Stimulated activated memory B cell treated with anti-CD40 and anti-IgM and Interleukin-4, amounts not matched to agents 10 μg/mL and 1 μg/mL and 100 μg/mL, for 72 hours (primary cell): ENCODE data around the gene CTSC.
A peak's percentile ranks its signal among the peaks of the same experiment; 100 is the strongest.

ENCODE experiments used
- ATAC-seq: fragments of 150-1000 bp; cut with Tn5 transposase; 2 replicates; pipeline ENCODE4 v1.10.0; 2021
- H3K27ac Mint-ChIP-seq: one replicate; pipeline ENCODE4 v1.8.0; 2022; ENCODE audit warnings: mild to moderate bottlenecking, mixed read lengths
- H3K27me3 Mint-ChIP-seq: one replicate; pipeline ENCODE4 v1.8.0; 2022; ENCODE audit warnings: mixed read lengths
- H3K36me3 Mint-ChIP-seq: one replicate; pipeline ENCODE4 v1.8.0; 2022; ENCODE audit warnings: mixed read lengths
- H3K4me1 Mint-ChIP-seq: one replicate; pipeline ENCODE4 v1.8.0; 2022; ENCODE audit warnings: mixed read lengths
- H3K4me3 Mint-ChIP-seq: one replicate; pipeline ENCODE4 v1.8.0; 2022; ENCODE audit warnings: mild to moderate bottlenecking, moderate library complexity, mixed read lengths
- H3K9me3 Mint-ChIP-seq: one replicate; pipeline ENCODE4 v1.8.0; 2022; ENCODE audit warnings: mixed read lengths

CTSC gene

DNA sequence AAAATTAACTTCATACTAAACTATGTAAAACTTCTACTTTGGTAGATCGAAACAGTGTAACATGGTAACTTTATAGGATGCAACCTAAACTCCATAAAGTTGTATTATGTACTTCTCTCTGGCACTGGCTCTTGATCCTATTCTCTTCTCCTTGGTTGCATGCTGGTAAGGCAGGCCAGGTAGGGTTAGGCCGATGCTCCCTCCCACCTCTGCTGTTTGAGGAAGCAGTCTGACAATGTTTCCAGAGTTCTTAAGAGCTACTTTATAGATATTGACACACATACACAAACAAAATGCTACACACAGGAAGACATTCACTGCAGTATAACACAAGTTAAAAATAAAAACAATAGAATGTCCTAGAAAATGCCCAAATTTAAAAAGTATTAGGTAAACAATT is 22.5 kb downstream of the CTSC start:
- H3K27ac Mint-ChIP-seq = no peak overlapping the region
- peaks cover 6% of the 10 kb centered on the region for H3K4me1 Mint-ChIP-seq
- ATAC-seq = no peak
- no peak overlapping the region for H3K4me3 Mint-ChIP-seq
- H3K36me3 Mint-ChIP-seq = peaks cover 10% of the 10 kb centered on the region
- no peaks in the 10 kb centered on the region for H3K9me3 Mint-ChIP-seq
- no peaks in the 10 kb centered on the region for H3K27me3 Mint-ChIP-seq

DNA sequence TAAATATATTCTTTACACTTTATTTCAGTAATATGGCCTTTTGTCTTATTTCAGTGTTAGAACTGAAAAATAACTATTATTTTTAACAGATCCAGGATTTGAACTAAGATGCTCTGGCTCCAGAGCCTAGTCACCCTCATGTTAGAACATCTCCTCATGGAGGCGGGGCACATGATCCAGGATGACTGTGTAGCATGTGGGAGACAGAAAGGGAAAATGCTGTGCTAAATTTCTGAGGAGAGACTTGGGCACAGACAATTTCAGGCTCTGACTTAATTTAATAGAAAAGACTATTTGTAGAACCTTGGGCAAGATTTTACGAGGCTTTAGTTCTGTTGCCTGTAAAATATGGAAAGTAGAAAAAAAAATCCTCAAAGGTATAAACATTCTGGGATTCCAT is 24.1 kb downstream of the CTSC start:
- Mint-ChIP-seq H3K27ac (no peak overlapping the region), H3K9me3 (no peaks in the 10 kb centered on the region), H3K36me3 (peaks cover 18% of the 10 kb centered on the region), H3K4me1 (peaks cover 6% of the 10 kb centered on the region), H3K27me3 (no peaks in the 10 kb centered on the region), H3K4me3 (no peak overlapping the region)
- ATAC-seq = no peak

GRCh38 chr11:88312628-88313027 is 24.9 kb downstream of the CTSC start:
- peaks cover 11% of the 10 kb centered on the region for H3K4me1 Mint-ChIP-seq
- H3K27ac Mint-ChIP-seq = no peak overlapping the region
- no peak overlapping the region for H3K4me3 Mint-ChIP-seq
- H3K27me3 Mint-ChIP-seq = no peaks in the 10 kb centered on the region
- no peak for ATAC-seq
- peaks cover 26% of the 10 kb centered on the region for H3K36me3 Mint-ChIP-seq
- no peaks in the 10 kb centered on the region for H3K9me3 Mint-ChIP-seq

DNA sequence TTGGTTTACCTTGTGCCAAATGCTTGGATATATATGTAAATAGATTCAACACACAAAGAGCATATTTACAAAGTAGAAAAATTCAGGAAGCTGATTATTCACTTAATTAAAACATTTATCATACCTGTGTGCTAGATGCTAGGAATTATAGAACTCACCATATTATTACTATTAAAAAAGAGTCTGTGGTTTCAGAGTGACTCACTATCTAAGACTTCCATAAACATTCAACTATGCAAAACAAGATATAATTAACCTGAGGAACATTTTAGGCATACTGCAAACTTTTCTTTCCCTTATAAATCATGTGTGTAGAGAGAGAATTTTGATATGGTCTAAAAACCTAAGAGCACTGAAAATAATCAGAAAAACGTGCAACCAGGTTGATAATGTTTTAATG is 27.3 kb downstream of the CTSC start:
- Mint-ChIP-seq H3K27me3 (no peaks in the 10 kb centered on the region), H3K36me3 (peaks cover 46% of the 10 kb centered on the region), H3K27ac (no peak overlapping the region), H3K4me1 (peaks cover 13% of the 10 kb centered on the region), H3K4me3 (no peak overlapping the region), H3K9me3 (no peaks in the 10 kb centered on the region)
- no peak for ATAC-seq

DNA sequence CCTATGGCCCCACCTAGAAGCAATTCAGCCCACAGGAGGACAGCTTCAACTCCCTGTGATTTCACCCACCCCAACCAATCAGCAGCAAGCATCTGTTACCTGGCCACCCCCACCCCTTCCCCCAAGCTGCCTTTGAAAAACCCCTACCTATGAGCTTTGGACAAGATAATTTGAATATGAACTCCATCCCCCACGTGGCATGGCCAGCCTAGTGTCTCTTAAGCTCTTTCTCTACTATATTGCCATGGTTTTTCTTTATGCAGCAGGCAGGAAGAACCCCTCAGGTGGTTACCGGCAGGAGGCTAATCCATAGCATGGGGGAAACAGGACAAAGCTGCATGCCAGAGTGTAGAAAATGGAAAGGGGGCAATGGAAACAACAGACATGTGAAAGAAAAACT is 29.0 kb downstream of the CTSC start:
- H3K9me3 Mint-ChIP-seq = no peaks in the 10 kb centered on the region
- no peak overlapping the region for H3K27ac Mint-ChIP-seq
- H3K36me3 Mint-ChIP-seq = peaks cover 52% of the 10 kb centered on the region
- no peak for ATAC-seq
- H3K4me3 Mint-ChIP-seq = no peak overlapping the region
- peaks cover 14% of the 10 kb centered on the region for H3K4me1 Mint-ChIP-seq
- no peaks in the 10 kb centered on the region for H3K27me3 Mint-ChIP-seq

DNA sequence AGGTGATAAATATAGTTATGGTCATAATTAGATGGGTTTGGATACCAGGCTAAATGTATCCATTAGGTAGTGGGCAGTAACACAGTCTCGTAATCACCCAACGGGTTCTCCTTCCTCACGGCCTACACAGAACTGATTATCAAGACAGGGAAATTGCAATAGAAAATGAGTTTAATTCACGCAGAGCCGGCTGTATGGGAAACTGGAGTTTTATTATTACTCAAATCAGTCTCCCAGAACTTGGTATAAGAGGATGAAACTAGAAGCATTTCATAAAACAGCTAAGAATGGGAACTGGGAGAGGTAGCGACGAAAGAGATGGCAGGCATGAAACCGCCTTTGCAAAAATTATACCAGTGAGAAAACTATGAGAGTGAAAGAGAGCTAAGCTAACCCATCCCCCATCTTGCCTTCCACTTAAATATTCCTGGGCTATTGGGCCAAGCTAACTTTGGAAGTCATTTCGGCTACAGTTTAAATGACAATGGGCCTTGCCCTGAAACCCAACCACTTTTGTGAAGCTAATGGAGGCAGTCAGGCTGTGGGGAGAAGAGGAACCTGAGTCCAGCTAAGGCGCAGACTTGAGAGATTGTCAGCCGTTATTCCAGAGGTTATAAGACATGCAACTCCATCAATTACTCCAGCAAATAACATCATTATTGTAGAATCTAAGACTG is 29.6 kb downstream of the CTSC start:
- Mint-ChIP-seq H3K27ac (no peak overlapping the region), H3K4me1 (peaks cover 19% of the 10 kb centered on the region), H3K4me3 (no peak overlapping the region), H3K36me3 (peaks cover 57% of the 10 kb centered on the region), H3K27me3 (no peaks in the 10 kb centered on the region), H3K9me3 (no peaks in the 10 kb centered on the region)
- no peak for ATAC-seq

DNA sequence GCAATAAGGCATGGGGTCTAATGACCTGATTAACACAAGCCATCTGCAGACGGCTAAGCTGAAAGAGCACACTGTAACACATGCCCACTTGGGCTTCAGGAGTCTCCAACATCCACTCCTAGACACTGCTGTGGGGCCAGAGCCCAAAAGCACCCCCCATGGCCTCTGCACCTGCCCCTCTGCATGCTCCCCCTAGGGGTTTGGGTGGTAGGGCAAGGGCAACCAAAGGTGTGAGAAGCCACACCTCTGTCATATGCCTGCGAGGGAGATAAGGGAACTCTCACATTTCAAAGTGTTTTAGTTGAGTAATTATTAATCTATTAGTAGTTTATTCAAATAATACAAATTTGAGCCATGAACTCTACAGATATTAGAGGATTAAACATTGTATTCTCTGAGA is 30.8 kb downstream of the CTSC start:
- H3K9me3 Mint-ChIP-seq = no peaks in the 10 kb centered on the region
- H3K4me1 Mint-ChIP-seq = peaks cover 29% of the 10 kb centered on the region
- no peak for ATAC-seq
- peaks cover 57% of the 10 kb centered on the region for H3K36me3 Mint-ChIP-seq
- no peak overlapping the region for H3K27ac Mint-ChIP-seq
- H3K27me3 Mint-ChIP-seq = no peaks in the 10 kb centered on the region
- no peak overlapping the region for H3K4me3 Mint-ChIP-seq

GRCh38 chr11:88305430-88305829 is 32.1 kb downstream of the CTSC start:
- Mint-ChIP-seq H3K4me1 (peaks cover 36% of the 10 kb centered on the region), H3K4me3 (no peak overlapping the region), H3K27me3 (no peaks in the 10 kb centered on the region), H3K9me3 (no peaks in the 10 kb centered on the region), H3K36me3 (peaks cover 47% of the 10 kb centered on the region), H3K27ac (no peak overlapping the region)
- no peak for ATAC-seq

DNA sequence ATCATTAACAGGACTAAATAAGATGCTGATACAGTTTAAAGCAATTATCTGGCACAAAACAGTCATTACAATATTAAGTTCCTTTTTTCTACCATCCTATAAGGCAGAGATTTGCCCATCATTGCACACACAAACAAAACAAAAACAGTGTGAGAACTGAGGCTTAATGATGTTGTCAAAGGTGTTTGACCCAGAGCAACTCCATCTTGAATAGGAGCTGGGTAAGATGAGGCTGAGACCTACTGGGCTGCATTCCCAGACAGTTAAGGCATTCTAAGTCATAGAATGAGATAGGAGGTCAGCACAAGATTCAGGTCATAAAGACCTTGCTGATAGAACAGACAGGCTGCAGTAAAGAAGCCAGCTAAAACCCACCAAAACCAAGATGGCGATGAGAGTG is 33.2 kb downstream of the CTSC start:
- H3K36me3 Mint-ChIP-seq = peaks cover 49% of the 10 kb centered on the region
- H3K9me3 Mint-ChIP-seq = no peaks in the 10 kb centered on the region
- ATAC-seq = no peak
- H3K27me3 Mint-ChIP-seq = no peaks in the 10 kb centered on the region
- H3K27ac Mint-ChIP-seq = no peak overlapping the region
- peaks cover 36% of the 10 kb centered on the region for H3K4me1 Mint-ChIP-seq
- H3K4me3 Mint-ChIP-seq = no peak overlapping the region

DNA sequence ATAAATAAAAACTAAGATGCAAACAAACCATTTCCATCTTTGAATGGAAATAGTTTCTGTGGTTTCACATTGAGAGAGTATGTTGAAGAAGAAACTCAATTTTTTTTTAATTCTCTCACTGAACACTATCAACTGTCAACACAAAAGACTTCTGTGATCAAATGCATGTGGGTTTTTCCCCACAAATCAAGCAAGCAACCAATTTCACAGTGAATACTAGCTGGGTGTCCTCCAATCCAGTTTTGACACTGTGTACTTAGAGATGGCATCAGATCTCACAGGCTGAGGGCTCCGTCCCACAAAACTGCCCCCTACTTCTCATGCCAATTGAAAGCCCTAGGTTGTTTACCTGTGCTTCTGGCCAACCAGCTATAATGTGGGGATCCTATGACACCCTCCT is 34.5 kb downstream of the CTSC start:
- Mint-ChIP-seq H3K36me3 (peaks cover 42% of the 10 kb centered on the region), H3K27ac (peak overlapping the region; percentile 33), H3K9me3 (no peaks in the 10 kb centered on the region), H3K4me1 (peaks cover 34% of the 10 kb centered on the region), H3K27me3 (no peaks in the 10 kb centered on the region), H3K4me3 (no peak overlapping the region)
- ATAC-seq = no peak

DNA sequence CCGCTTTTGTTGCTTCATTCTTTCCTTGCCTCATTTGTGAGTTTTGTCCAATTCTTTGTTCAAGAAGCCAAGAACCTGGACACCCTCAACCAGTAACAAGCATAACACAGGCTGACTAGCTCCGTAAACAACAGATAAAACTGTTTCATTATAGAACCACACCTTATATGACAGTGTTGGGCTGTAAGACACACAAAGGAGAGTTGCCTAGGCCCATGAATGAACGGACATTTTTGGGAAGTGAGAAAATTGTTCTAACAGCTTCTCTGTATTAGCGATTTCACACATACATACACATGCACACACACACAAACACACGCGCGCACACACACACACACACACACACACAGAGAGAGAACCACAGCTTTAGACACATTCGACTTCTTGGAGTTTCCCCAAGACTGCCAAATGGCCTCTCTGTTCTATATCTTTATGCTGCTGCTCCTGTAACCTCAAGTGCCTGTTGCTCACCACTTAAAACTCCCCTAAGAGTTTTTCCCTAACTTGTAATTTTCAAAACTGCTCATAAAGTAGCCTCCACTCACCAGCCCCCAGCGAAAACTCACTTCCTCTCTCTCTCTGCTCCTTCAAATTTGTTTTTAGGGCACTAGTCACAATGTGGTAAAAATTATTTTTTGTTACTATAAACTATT is 35.9 kb downstream of the CTSC start:
- Mint-ChIP-seq H3K9me3 (no peaks in the 10 kb centered on the region), H3K4me3 (peak overlapping the region; percentile 44), H3K36me3 (peaks cover 45% of the 10 kb centered on the region), H3K27ac (peak overlapping the region; percentile 89), H3K27me3 (no peaks in the 10 kb centered on the region), H3K4me1 (peaks cover 33% of the 10 kb centered on the region)
- peak; percentile 92 for ATAC-seq

- Mint-ChIP-seq H3K36me3 (peaks cover 41% of the 10 kb centered on the region), H3K9me3 (no peaks in the 10 kb centered on the region), H3K27ac (peak overlapping the region; percentile 89), H3K27me3 (no peaks in the 10 kb centered on the region), H3K4me3 (peak overlapping the region; percentile 44), H3K4me1 (peaks cover 33% of the 10 kb centered on the region)
- peak; percentile 53 for ATAC-seq
Observed at GRCh38 chr11:88300888-88301487, 36.5 kb downstream of the CTSC start.

- H3K4me1 Mint-ChIP-seq = peaks cover 27% of the 10 kb centered on the region
- H3K27ac Mint-ChIP-seq = no peak overlapping the region
- H3K9me3 Mint-ChIP-seq = no peaks in the 10 kb centered on the region
- H3K36me3 Mint-ChIP-seq = peaks cover 41% of the 10 kb centered on the region
- ATAC-seq = no peak
- H3K27me3 Mint-ChIP-seq = no peaks in the 10 kb centered on the region
- no peak overlapping the region for H3K4me3 Mint-ChIP-seq
Observed at GRCh38 chr11:88297863-88298262, 39.7 kb downstream of the CTSC start.

GRCh38 chr11:88297421-88297820 is 40.1 kb downstream of the CTSC start:
- Mint-ChIP-seq H3K9me3 (no peaks in the 10 kb centered on the region), H3K4me1 (peaks cover 23% of the 10 kb centered on the region), H3K27me3 (no peaks in the 10 kb centered on the region), H3K4me3 (no peak overlapping the region), H3K36me3 (peaks cover 41% of the 10 kb centered on the region), H3K27ac (peak overlapping the region; percentile 10)
- no peak for ATAC-seq

GRCh38 chr11:88295028-88295427 is 42.5 kb downstream of the CTSC start:
- H3K27me3 Mint-ChIP-seq = no peaks in the 10 kb centered on the region
- peaks cover 3% of the 10 kb centered on the region for H3K9me3 Mint-ChIP-seq
- ATAC-seq = no peak
- H3K4me3 Mint-ChIP-seq = no peak overlapping the region
- peaks cover 53% of the 10 kb centered on the region for H3K36me3 Mint-ChIP-seq
- H3K4me1 Mint-ChIP-seq = peaks cover 4% of the 10 kb centered on the region
- no peak overlapping the region for H3K27ac Mint-ChIP-seq

DNA sequence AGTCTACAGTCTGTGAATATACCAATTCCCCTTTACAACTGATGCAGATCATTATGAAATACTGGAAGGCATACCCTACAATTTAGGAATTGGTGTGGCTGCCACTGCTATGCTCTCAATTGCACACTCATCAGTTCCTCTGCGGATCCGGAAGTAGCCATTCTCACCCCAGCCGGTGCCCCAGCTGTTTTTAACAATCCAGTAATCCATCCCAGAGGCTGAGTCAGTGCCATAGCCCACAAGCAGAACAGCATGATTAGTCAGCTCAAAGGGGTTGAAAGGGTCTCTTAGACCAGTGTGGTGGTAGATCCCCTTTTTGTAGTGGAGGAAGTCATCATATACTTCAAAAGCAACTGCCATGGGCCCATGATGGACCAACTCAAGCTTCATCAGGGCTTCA is 43.6 kb downstream of the CTSC start:
- Mint-ChIP-seq H3K36me3 (peaks cover 48% of the 10 kb centered on the region), H3K4me1 (peaks cover 4% of the 10 kb centered on the region), H3K9me3 (peaks cover 3% of the 10 kb centered on the region), H3K27ac (no peak overlapping the region), H3K27me3 (no peaks in the 10 kb centered on the region), H3K4me3 (no peak overlapping the region)
- no peak for ATAC-seq
